OCI-LY1 (cell line): ENCODE measurements around the gene STON2.

ENCODE experiments used
- H2AFZ ChIP-seq: fragments of 200-600 bp; sonication (generic), shearing (Covaris generic); 2 replicates; pipeline ENCODE4 v1.6.0; 2014; ENCODE audit warnings: antibody characterized with exemption, mild to moderate bottlenecking, low read length
- H3F3A ChIP-seq: fragments of 200-600 bp; sonication (generic), shearing (Covaris generic); 2 replicates; pipeline ENCODE4 v1.6.0; 2014; ENCODE audit warnings: mild to moderate bottlenecking, antibody characterized with exemption, low read length, moderate library complexity; ENCODE audit not compliant: insufficient read depth
- H3K27ac ChIP-seq: fragments of 200-600 bp; sonication (generic); 2 replicates; pipeline ENCODE4 v1.5.1; 2014; ENCODE audit warnings: low read length, mixed run types, mild to moderate bottlenecking, low read depth; ENCODE audit not compliant: poor library complexity, severe bottlenecking
- H3K27me3 ChIP-seq: fragments of 200-600 bp; sonication (generic); 2 replicates; pipeline ENCODE4 v1.6.0; 2014; ENCODE audit warnings: antibody characterized with exemption, mild to moderate bottlenecking, low read length, moderate library complexity; ENCODE audit not compliant: insufficient read depth
- H3K36me3 ChIP-seq: fragments of 200-600 bp; sonication (generic); 2 replicates; pipeline ENCODE4 v1.6.1; 2014; ENCODE audit warnings: mild to moderate bottlenecking, antibody characterized with exemption, low read length, moderate library complexity, mixed read lengths; ENCODE audit not compliant: insufficient read depth
- H3K4me1 ChIP-seq: fragments of 200-600 bp; sonication (generic); 2 replicates; pipeline ENCODE4 v1.5.1; 2014; ENCODE audit warnings: mild to moderate bottlenecking, low read length, moderate library complexity; ENCODE audit not compliant: insufficient read depth, severe bottlenecking
- H3K4me2 ChIP-seq: fragments of 200-600 bp; sonication (generic), shearing (Covaris generic); 2 replicates; pipeline ENCODE4 v1.6.1; 2014; ENCODE audit warnings: low read length
- H3K4me3 ChIP-seq: fragments of 200-600 bp; sonication (generic); 2 replicates; pipeline ENCODE4 v1.5.1; 2014; ENCODE audit warnings: low read length, low read depth, mild to moderate bottlenecking, mixed read lengths; ENCODE audit not compliant: poor library complexity, severe bottlenecking
- H3K79me2 ChIP-seq: fragments of 200-600 bp; shearing (Covaris generic); 2 replicates; pipeline ENCODE4 v1.6.1; 2016; ENCODE audit warnings: mixed run types, low read length, mixed read lengths; ENCODE audit not compliant: insufficient read depth
- H3K9ac ChIP-seq: fragments of 200-600 bp; sonication (generic), shearing (Covaris generic); 2 replicates; pipeline ENCODE4 v1.6.1; 2014; ENCODE audit warnings: mild to moderate bottlenecking, low read length, mixed read lengths
- H3K9me2 ChIP-seq: fragments of 200-600 bp; sonication (generic), shearing (Covaris generic); 2 replicates; pipeline ENCODE4 v1.6.1; 2014; ENCODE audit warnings: low read depth, mild to moderate bottlenecking, low read length, mixed read lengths
- H3K9me3 ChIP-seq: fragments of 200-600 bp; shearing (Covaris generic); 2 replicates; pipeline ENCODE4 v1.6.1; 2014; ENCODE audit warnings: low read length, mixed read lengths
- H4K20me1 ChIP-seq: fragments of 200-600 bp; sonication (generic), shearing (Covaris generic); 2 replicates; pipeline ENCODE4 v1.6.0; 2016; ENCODE audit warnings: mild to moderate bottlenecking, low read length; ENCODE audit not compliant: insufficient read depth
- CTCF ChIP-seq: fragments of 200-600 bp; sonication (generic), shearing (Covaris generic); IDR thresholded peaks from 2 replicates; pipeline ENCODE4 v1.5.1; 2017; ENCODE audit warnings: mild to moderate bottlenecking, antibody characterized with exemption, low read length, moderate library complexity, mixed read lengths
- EZH2 ChIP-seq: fragments of 200-600 bp; sonication (generic), shearing (Covaris generic); IDR thresholded peaks from 2 replicates; pipeline ENCODE4 v1.8.0; 2017; ENCODE audit warnings: borderline replicate concordance, mixed run types, mild to moderate bottlenecking, antibody characterized with exemption, low read length, moderate library complexity, mixed read lengths

Gene STON2

GRCh38 chr14:81345781-81346180, 54.3 kb downstream of the STON2 start:
- Histone ChIP-seq H3K36me3 (no peaks in the 10 kb centered on the region), H3K4me2 (no peak overlapping the region), H3K27ac (no peak overlapping the region), H3K27me3 (no peaks in the 10 kb centered on the region), H3F3A (no peaks in the 10 kb centered on the region), H3K4me1 (no peaks in the 10 kb centered on the region), H3K9ac (no peak overlapping the region), H3K9me3 (no peaks in the 10 kb centered on the region), H3K9me2 (no peaks in the 10 kb centered on the region), H4K20me1 (no peaks in the 10 kb centered on the region), H2AFZ (no peak overlapping the region), H3K4me3 (no peak overlapping the region), H3K79me2 (no peaks in the 10 kb centered on the region)
- TF ChIP-seq CTCF = no peak
- TF ChIP-seq EZH2 = no peak

GRCh38 chr14:81344481-81345160, 55.5 kb downstream of the STON2 start:
- Histone ChIP-seq H3K79me2 (no peaks in the 10 kb centered on the region), H3K4me2 (no peak overlapping the region), H3F3A (no peaks in the 10 kb centered on the region), H3K27ac (no peak overlapping the region), H3K9me3 (no peaks in the 10 kb centered on the region), H3K4me1 (no peaks in the 10 kb centered on the region), H3K36me3 (no peaks in the 10 kb centered on the region), H3K27me3 (no peaks in the 10 kb centered on the region), H4K20me1 (no peaks in the 10 kb centered on the region), H3K9ac (no peak overlapping the region), H2AFZ (no peak overlapping the region), H3K4me3 (no peak overlapping the region), H3K9me2 (no peaks in the 10 kb centered on the region)
- TF ChIP-seq EZH2 (no peak), CTCF (no peak)

GRCh38 chr14:81343701-81344100, 56.4 kb downstream of the STON2 start:
- Histone ChIP-seq H3K79me2 (no peaks in the 10 kb centered on the region), H3K9me3 (no peaks in the 10 kb centered on the region), H3K27ac (no peak overlapping the region), H3K4me1 (no peaks in the 10 kb centered on the region), H2AFZ (no peak overlapping the region), H4K20me1 (no peaks in the 10 kb centered on the region), H3K36me3 (no peaks in the 10 kb centered on the region), H3K4me3 (no peak overlapping the region), H3K9ac (no peak overlapping the region), H3K27me3 (no peaks in the 10 kb centered on the region), H3K4me2 (no peak overlapping the region), H3F3A (no peaks in the 10 kb centered on the region), H3K9me2 (no peaks in the 10 kb centered on the region)
- no peak for TF ChIP-seq EZH2
- no peak for TF ChIP-seq CTCF
